ENCODE results near the gene LRATD1. TPM values are rescaled to one million over a fixed set of nuclear protein-coding genes. Genes with fewer than 3 reads are reported as not detected.

LRATD1 gene
- total and polyA plus RNA-seq, 2 donors (not counting 3 experiments of a cell fraction or from before 2014, with no cell fraction given) = not detected

GRCh38 chr2:14616342-14616741 lies 16.2 kb upstream of the LRATD1 start:
- no peaks in the 10 kb centered on the region for H4K20me1 ChIP-seq (replicated peaks; ENCODE audit: control insufficient read depth, extremely low read depth, insufficient read depth, low read length)
- FAIRE-seq (no peak), DNase-seq (ENCODE audit: low read depth, low spot score) (no peak)
- intact Hi-C loops (cut with micrococcal nuclease) (no loop called here), dilution Hi-C loops (cut with MboI; ENCODE audit: extremely low pct_ligation_motif_present, low sequenced_read_pairs) (no loop called here)
- no peaks in the 10 kb centered on the region for H3K79me2 ChIP-seq (ENCODE audit: control insufficient read depth, insufficient read depth, low read length)
- ChIA-PET POLR2A (no interaction called here), CTCF (no interaction called here)
- peaks cover 2% of the 10 kb centered on the region for H3K9me3 ChIP-seq (replicated peaks; ENCODE audit: control insufficient read depth, insufficient read depth, low read length)
- no peak overlapping the region for H3K27ac ChIP-seq (ENCODE audit: insufficient read depth, low read depth, low read length)
- H2AFZ ChIP-seq (ENCODE audit: low read depth, low read length) = no peak overlapping the region
- no peak overlapping the region for H3K4me3 ChIP-seq (replicated peaks in 1 of 3; ENCODE audit: insufficient read depth in 1 of 3, low read depth in 1 of 3, low read length in 3 of 3)
- no peak overlapping the region for H3K4me2 ChIP-seq (ENCODE audit: insufficient read depth, low read length)
- H3K36me3 ChIP-seq (ENCODE audit: control insufficient read depth in 2 of 2, extremely low read depth in 1 of 2, insufficient read depth in 2 of 2, low read length in 2 of 2) = no peaks in the 10 kb centered on the region
- TF ChIP-seq MYC (IDR thresholded peaks at IDR 0.05; ENCODE audit: low read depth, low read length) = no peak
- no peak for TF ChIP-seq FOS (IDR thresholded peaks at IDR 0.05; ENCODE audit: borderline replicate concordance, insufficient read depth, low read length)
- TF ChIP-seq MAX (IDR thresholded peaks at IDR 0.05; ENCODE audit: insufficient read depth, insufficient read length) = no peak
- TF ChIP-seq CTCF (IDR thresholded peaks at IDR 0.05; ENCODE audit: extremely low read depth in 1 of 2, insufficient read depth in 1 of 2, low read depth in 1 of 2, low read length in 2 of 2) = no peak
- TF ChIP-seq JUN (IDR thresholded peaks at IDR 0.05; ENCODE audit: borderline replicate concordance, insufficient read depth, insufficient read length, low read depth) = no peak
- no peak for TF ChIP-seq POLR2A (IDR thresholded peaks at IDR 0.05; ENCODE audit: low read depth, low read length)
- no peak for TF ChIP-seq GATA2 (IDR thresholded peaks at IDR 0.05; ENCODE audit: insufficient read depth, insufficient read length, low read depth, low read length)
- no peak for TF ChIP-seq EZH2 (IDR thresholded peaks at IDR 0.05; ENCODE audit: borderline replicate concordance, low read depth, low read length, severe bottlenecking)
- no peaks in the 10 kb centered on the region for H3K27me3 ChIP-seq (ENCODE audit: control insufficient read depth in 2 of 2, insufficient read depth in 2 of 2, low read length in 2 of 2)
- no peak overlapping the region for H3K9ac ChIP-seq (replicated peaks; ENCODE audit: extremely low read depth, insufficient read depth, low read length)
- no peaks in the 10 kb centered on the region for H3K9me1 ChIP-seq (replicated peaks; ENCODE audit: control insufficient read depth, extremely low read depth, insufficient read depth, low read length)
- no TSS peak for BruUV-seq (replicated peaks)
- H3K4me1 ChIP-seq (ENCODE audit: control insufficient read depth, extremely low read depth, insufficient read depth, low read length) = no peaks in the 10 kb centered on the region

Measured in endothelial cell of umbilical vein (primary cell).